HepG2 (cell line): ENCODE data around the gene PRM2. TPM values are rescaled to one million over a fixed set of nuclear protein-coding genes. Genes with fewer than 3 reads are reported as not detected.

Experiments used
- ATAC-seq: fragments of 200-7000 bp; cut with Tn5 transposase; 3 replicates; pipeline ENCODE4 v1.9.1; 2020; ENCODE audit warnings: mild to moderate bottlenecking, moderate library complexity
- BruUV-seq: library from RNA; stranded (reverse); fragments of 400-500 nt; replicated peaks from 2 replicates; lab custom pipeline; 2021; lab: Mats Ljungman, UMichigan
- CTCF ChIA-PET: fragments of 300-600 bp; formaldehyde crosslinking; extraction: SDS; loops from one replicate; lab custom pipeline; 2021; ENCODE audit warnings: low total read pairs, inconsistent platforms, low intra/inter-chr PET ratio; lab: Yijun Ruan, JAX
- POLR2A ChIA-PET: fragments of 350-600 bp; sonication (Branson Sonifier 250); formaldehyde crosslinking; loops from one replicate; lab custom pipeline; 2020; ENCODE audit warnings: antibody characterized with exemption, inconsistent platforms; lab: Yijun Ruan, JAX
- DNase-seq: peaks from one replicate; pipeline ENCODE4 v3.0.0-alpha.2; 2015; ENCODE audit warnings: low spot score
- FAIRE-seq: peaks from 3 replicates; lab custom pipeline; 2011; peaks lifted over from hg19 to GRCh38; lab: Jason Lieb, UNC
- H2AFZ ChIP-seq: one replicate; pipeline ENCODE4 v1.6.1; 2011; ENCODE audit warnings: low read length, inconsistent platforms
- H3K27ac ChIP-seq: fragments of 300-600 bp; 3 replicates; pipeline ENCODE4 v1.8.0; 2011; ENCODE audit warnings: mixed run types, mild to moderate bottlenecking, mixed read lengths, low read length, inconsistent platforms; ENCODE audit not compliant: insufficient read depth; ENCODE audit errors: extremely low read length
- H3K27me3 ChIP-seq, 2 experiments: fragments of 200-600 bp in 1 of 2; 2 replicates in 1 of 2; 3 replicates in 1 of 2; pipeline versions ENCODE4 v1.6.0 to v1.8.0; 2011; ENCODE audit warnings: low read length in 2 of 2, mild to moderate bottlenecking in 2 of 2, moderate library complexity in 2 of 2, inconsistent platforms in 1 of 2; ENCODE audit not compliant: insufficient read depth in 2 of 2, control insufficient read depth in 1 of 2
- H3K36me3 ChIP-seq, 2 experiments: fragments of 200-600 bp in 1 of 2; replicated peaks in 1 of 2; 2 replicates in 1 of 2; 3 replicates in 1 of 2; pipeline versions ENCODE4 v1.5.1 to v1.8.0; 2011; ENCODE audit warnings: low read length in 2 of 2, inconsistent platforms in 1 of 2; ENCODE audit not compliant: insufficient read depth in 2 of 2, control insufficient read depth in 1 of 2
- H3K4me1 ChIP-seq: 2 replicates; pipeline ENCODE4 v1.5.1; 2012; ENCODE audit warnings: low read length, inconsistent platforms; ENCODE audit not compliant: insufficient read depth
- H3K4me2 ChIP-seq: 2 replicates; pipeline ENCODE4 v1.6.0; 2011; ENCODE audit warnings: low read depth, low read length, inconsistent platforms
- H3K4me3 ChIP-seq, 3 experiments: fragments of 200-600 bp in 1 of 3; sonication (generic), shearing (Covaris generic) in 1 of 3; replicated peaks in 1 of 3; 2 replicates each; pipeline ENCODE4 v1.5.1; 2011 to 2016; ENCODE audit warnings: low read length in 3 of 3, inconsistent platforms in 2 of 3, low read depth in 2 of 3, mild to moderate bottlenecking in 2 of 3, control low read depth in 1 of 3, mixed read lengths in 1 of 3; ENCODE audit not compliant: insufficient read depth in 1 of 3
- H3K79me2 ChIP-seq: one replicate; pipeline ENCODE4 v1.6.1; 2011; ENCODE audit warnings: low read length, inconsistent platforms; ENCODE audit not compliant: insufficient read depth
- H3K9ac ChIP-seq: 2 replicates; pipeline ENCODE4 v1.6.0; 2011; ENCODE audit warnings: mild to moderate bottlenecking, low read depth, low read length, inconsistent platforms; ENCODE audit not compliant: insufficient read depth
- H3K9me3 ChIP-seq: 2 replicates; pipeline ENCODE4 v1.5.1; 2012; ENCODE audit warnings: mild to moderate bottlenecking, low read length
- H4K20me1 ChIP-seq: 2 replicates; pipeline ENCODE4 v1.6.0; 2011; ENCODE audit warnings: inconsistent platforms, mild to moderate bottlenecking, low read length, moderate library complexity; ENCODE audit not compliant: insufficient read depth
- DPF2 ChIP-seq: sonication (generic); formaldehyde crosslinking; IDR thresholded peaks from 2 replicates; pipeline ENCODE4 v1.4.0; 2020; ENCODE audit warnings: mild to moderate bottlenecking, low read depth, missing genetic modification reagents, borderline replicate concordance
- KAT8 ChIP-seq: IDR thresholded peaks from 2 replicates; pipeline ENCODE4 v1.6.1; 2016; ENCODE audit warnings: missing genetic modification reagents, missing compliant biosample characterization
- PRMT3 ChIP-seq: sonication (generic); formaldehyde crosslinking; IDR thresholded peaks from 2 replicates; pipeline ENCODE4 v1.8.1; 2022; ENCODE audit warnings: low read depth, mild to moderate bottlenecking, moderate library complexity, missing genetic modification reagents, borderline replicate concordance
- RFX3 ChIP-seq: IDR thresholded peaks from 2 replicates; pipeline ENCODE4 v1.6.1; 2016; ENCODE audit warnings: missing biosample characterization, missing genetic modification reagents
- SMARCC2 ChIP-seq: fragments of 450-650 bp; IDR thresholded peaks from 2 replicates; pipeline ENCODE4 v1.6.1; 2017; ENCODE audit warnings: antibody characterized with exemption, mild to moderate bottlenecking
- TEAD2 ChIP-seq: sonication (generic); formaldehyde crosslinking; IDR thresholded peaks from 2 replicates; pipeline ENCODE4 v1.9.0; 2021; ENCODE audit warnings: missing genetic modification reagents
- ZFP62 ChIP-seq: sonication (generic); formaldehyde crosslinking; IDR thresholded peaks from 2 replicates; pipeline ENCODE4 v1.4.0; 2020; ENCODE audit warnings: missing genetic modification reagents
- ZNF337 ChIP-seq: sonication (generic); formaldehyde crosslinking; IDR thresholded peaks from 2 replicates; pipeline ENCODE4 v1.5.1; 2020; ENCODE audit warnings: missing genetic modification reagents, low read depth, mild to moderate bottlenecking, borderline replicate concordance
- ZNF574 ChIP-seq: sonication (generic); formaldehyde crosslinking; IDR thresholded peaks from 2 replicates; pipeline ENCODE4 v1.4.0; 2020; ENCODE audit warnings: missing genetic modification reagents
- ZNF615 ChIP-seq: sonication (generic); formaldehyde crosslinking; IDR thresholded peaks from 2 replicates; pipeline ENCODE4 v1.5.0; 2020; ENCODE audit warnings: mild to moderate bottlenecking, missing genetic modification reagents, borderline replicate concordance
- ZNF83 ChIP-seq: sonication (generic); formaldehyde crosslinking; IDR thresholded peaks from 2 replicates; pipeline ENCODE4 v1.4.0; 2020; ENCODE audit warnings: missing genetic modification reagents, mild to moderate bottlenecking, borderline replicate concordance
- WGBS: methylation state at CpG from one replicate; pipeline ENCODE4 v1.1.6; 2017; ENCODE audit warnings: low lambda C conversion rate; 5-methylcytosine and 5-hydroxymethylcytosine counted together
- in situ Hi-C: cut with HindIII; loops from 2 replicates; pipeline ENCODE4 v1.10.0; 2017; ENCODE audit warnings: low pct_unique_long_range_greater_than_20kb; ENCODE audit not compliant: extremely low pct_ligation_motif_present
- intact Hi-C: fragments of 100-400 bp; cut with micrococcal nuclease; formaldehyde crosslinking; loops from one replicate; pipeline ENCODE4 v1.10.0; 2022; ENCODE audit not compliant: unreplicated experiment
- polyA plus RNA-seq, 8 experiments: library from polyadenylated mRNA; depleted of rRNA in 3 of 8; stranded (reverse) in 7 of 8; unstranded in 1 of 8; fragments of >200 nt; fragmentation: Illumina TruSeq in 4 of 8; extraction: Trizol in 4 of 8; gene quantifications; 2 replicates each; pipeline versions ENCODE4 v1.2.1 to v1.2.3, GENCODE V29; 2011 to 2016; ENCODE audit warnings: low read depth in 4 of 8, missing spikeins in 1 of 8, mixed read lengths in 1 of 8; ENCODE audit not compliant: insufficient read depth in 1 of 8
- total RNA-seq, 5 experiments: library from RNA; depleted of rRNA; stranded (reverse); fragments of >200 nt; fragmentation: Illumina TruSeq; extraction: Trizol; gene quantifications; 2 replicates each; pipeline ENCODE4 v1.2.3, GENCODE V29; 2016; ENCODE audit warnings: low read depth in 1 of 5
- TF ChIP-seq, protein P1 (sequence below): sonication (generic); formaldehyde crosslinking; IDR thresholded peaks from one replicate; pipeline ENCODE4 v1.5.1; 2020; ENCODE audit warnings: mild to moderate bottlenecking, missing genetic modification reagents; ENCODE audit errors: not compliant biosample characterization

The PRM2 gene
- total and polyA plus RNA-seq, 2 of the 13 experiments (the other 11 are each of a cell fraction or from before 2014, with no cell fraction given) = 0.54 TPM; not detected in 1

DNA sequence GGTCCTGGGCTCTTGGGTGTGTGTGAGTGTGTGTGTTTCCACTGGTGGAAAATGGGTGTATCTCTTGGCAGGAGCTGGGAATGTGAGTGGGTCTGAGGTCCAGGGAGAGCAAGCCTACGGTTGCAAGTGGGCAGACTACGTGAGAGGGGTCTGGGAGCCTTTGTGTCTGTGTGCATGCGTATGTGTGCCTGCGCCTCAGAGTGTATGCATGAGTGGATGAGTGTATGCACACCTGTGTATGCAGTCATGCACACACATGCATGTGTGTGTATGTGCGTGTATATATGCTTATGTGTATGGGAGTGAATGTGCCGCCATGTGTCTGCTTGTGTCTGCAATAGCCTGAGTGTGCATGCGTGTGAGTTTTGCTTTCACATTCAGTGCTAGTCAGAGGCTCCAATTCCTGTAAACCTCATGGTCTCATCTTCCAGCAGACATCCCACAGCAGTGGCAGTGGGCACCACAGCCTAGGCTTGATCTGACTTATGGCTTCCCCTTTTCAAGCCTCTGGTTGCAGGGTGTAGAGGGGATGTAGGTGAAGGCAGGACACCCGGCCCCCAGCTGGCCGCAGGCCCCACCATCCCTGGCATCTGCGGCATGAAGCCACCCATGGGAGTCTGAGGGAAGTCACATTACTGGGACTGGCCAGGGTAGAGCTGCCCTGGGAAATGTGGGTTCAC lies 49.3 kb upstream of the PRM2 start:
- Histone ChIP-seq H3K27me3 (no peaks in the 10 kb centered on the region), H4K20me1 (no peaks in the 10 kb centered on the region), H3K9me3 (no peaks in the 10 kb centered on the region), H3K27ac (no peak overlapping the region), H3K79me2 (no peaks in the 10 kb centered on the region), H3K4me2 (peak overlapping the region; percentile 7; the same call in 1 of the 2 replicates), H3K4me1 (peaks cover 45% of the 10 kb centered on the region), H3K9ac (no peak overlapping the region), H3K4me3 (no peak overlapping the region), H2AFZ (no peak overlapping the region), H3K36me3 (no peaks in the 10 kb centered on the region)
- no peak for FAIRE-seq
- 76% methylated on average over 10 of the region's 10 CpGs for WGBS
- no peak for DNase-seq
- BruUV-seq = no TSS peak
- ATAC-seq = peak; percentile 12; the same call in 2 of the 3 replicates
- in situ Hi-C loops = no loop called here
- ChIA-PET POLR2A (interaction anchor here (0.6 to 2.7 kb wide), 3 partner anchors 14 to 70 kb away, joined by 3 to 9 read pairs (median 4); partner anchors contain the start of gene SOCS1), CTCF (no interaction called here)
- intact Hi-C loops = no loop called here
- TF ChIP-seq KAT8 (CRISPR knock-in tag) = no peak
- TF ChIP-seq, protein P1, sequence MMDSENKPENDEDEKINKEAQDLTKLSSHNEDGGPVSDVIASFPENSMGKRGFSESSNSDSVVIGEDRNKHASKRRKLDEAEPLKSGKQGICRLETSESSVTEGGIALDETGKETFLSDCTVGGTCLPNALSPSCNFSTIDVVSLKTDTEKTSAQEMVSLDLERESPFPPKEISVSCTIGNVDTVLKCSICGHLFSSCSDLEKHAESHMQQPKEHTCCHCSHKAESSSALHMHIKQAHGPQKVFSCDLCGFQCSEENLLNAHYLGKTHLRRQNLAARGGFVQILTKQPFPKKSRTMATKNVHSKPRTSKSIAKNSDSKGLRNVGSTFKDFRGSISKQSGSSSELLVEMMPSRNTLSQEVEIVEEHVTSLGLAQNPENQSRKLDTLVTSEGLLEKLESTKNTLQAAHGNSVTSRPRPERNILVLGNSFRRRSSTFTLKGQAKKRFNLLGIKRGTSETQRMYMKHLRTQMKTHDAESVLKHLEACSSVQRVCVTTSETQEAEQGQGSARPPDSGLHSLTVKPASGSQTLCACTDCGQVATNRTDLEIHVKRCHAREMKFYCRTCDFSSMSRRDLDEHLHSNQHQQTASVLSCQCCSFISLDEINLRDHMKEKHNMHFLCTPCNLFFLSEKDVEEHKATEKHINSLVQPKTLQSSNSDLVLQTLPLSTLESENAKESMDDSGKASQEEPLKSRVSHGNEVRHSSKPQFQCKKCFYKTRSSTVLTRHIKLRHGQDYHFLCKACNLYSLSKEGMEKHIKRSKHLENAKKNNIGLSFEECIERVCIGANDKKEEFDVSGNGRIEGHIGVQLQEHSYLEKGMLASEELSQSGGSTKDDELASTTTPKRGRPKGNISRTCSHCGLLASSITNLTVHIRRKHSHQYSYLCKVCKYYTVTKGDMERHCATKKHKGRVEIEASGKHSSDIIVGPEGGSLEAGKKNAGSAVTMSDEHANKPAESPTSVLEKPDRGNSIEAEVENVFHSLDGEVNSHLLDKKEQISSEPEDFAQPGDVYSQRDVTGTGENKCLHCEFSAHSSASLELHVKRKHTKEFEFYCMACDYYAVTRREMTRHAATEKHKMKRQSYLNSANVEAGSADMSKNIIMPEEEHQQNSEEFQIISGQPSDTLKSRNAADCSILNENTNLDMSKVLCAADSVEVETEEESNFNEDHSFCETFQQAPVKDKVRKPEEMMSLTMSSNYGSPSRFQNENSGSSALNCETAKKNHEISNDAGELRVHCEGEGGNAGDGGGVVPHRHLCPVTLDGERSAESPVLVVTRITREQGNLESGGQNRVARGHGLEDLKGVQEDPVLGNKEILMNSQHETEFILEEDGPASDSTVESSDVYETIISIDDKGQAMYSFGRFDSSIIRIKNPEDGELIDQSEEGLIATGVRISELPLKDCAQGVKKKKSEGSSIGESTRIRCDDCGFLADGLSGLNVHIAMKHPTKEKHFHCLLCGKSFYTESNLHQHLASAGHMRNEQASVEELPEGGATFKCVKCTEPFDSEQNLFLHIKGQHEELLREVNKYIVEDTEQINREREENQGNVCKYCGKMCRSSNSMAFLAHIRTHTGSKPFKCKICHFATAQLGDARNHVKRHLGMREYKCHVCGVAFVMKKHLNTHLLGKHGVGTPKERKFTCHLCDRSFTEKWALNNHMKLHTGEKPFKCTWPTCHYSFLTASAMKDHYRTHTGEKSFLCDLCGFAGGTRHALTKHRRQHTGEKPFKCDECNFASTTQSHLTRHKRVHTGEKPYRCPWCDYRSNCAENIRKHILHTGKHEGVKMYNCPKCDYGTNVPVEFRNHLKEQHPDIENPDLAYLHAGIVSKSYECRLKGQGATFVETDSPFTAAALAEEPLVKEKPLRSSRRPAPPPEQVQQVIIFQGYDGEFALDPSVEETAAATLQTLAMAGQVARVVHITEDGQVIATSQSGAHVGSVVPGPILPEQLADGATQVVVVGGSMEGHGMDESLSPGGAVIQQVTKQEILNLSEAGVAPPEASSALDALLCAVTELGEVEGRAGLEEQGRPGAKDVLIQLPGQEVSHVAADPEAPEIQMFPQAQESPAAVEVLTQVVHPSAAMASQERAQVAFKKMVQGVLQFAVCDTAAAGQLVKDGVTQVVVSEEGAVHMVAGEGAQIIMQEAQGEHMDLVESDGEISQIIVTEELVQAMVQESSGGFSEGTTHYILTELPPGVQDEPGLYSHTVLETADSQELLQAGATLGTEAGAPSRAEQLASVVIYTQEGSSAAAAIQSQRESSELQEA (CRISPR knock-in tag) = no peak
- no peak for TF ChIP-seq DPF2 (CRISPR knock-in tag)
- 0 out of 2 replicates have a peak, but pooled peaks have one; percentile 20 for TF ChIP-seq ZNF574 (CRISPR knock-in tag)
- no peak for TF ChIP-seq ZNF615 (CRISPR knock-in tag)
- no peak for TF ChIP-seq SMARCC2
- no peak for TF ChIP-seq ZFP62 (CRISPR knock-in tag)
- TF ChIP-seq TEAD2 (CRISPR knock-in tag) = peak; percentile 53; the same call in 1 of the 2 replicates
- TF ChIP-seq RFX3 (CRISPR knock-in tag) = no peak
- TF ChIP-seq ZNF337 (CRISPR knock-in tag) = no peak
- no peak for TF ChIP-seq ZNF83 (CRISPR knock-in tag)
- TF ChIP-seq PRMT3 (CRISPR knock-in tag) = no peak
